Astrocyte (in vitro differentiated cells and primary cell): Measurements from ENCODE around the gene BHLHA15. TPM values are rescaled to one million over a fixed set of nuclear protein-coding genes. Genes with fewer than 3 reads are reported as not detected.
A peak's percentile ranks its signal among the peaks of the same experiment; 100 is the strongest.

Source experiments
- DNase-seq: peaks from one replicate; pipeline ENCODE4 v3.0.0-alpha.2; 2010; ENCODE audit warnings: low read depth
- FAIRE-seq: peaks from 2 replicates; lab custom pipeline; 2011; peaks lifted over from hg19 to GRCh38; lab: Jason Lieb, UNC
- H2AFZ ChIP-seq: 2 replicates; pipeline ENCODE4 v1.6.0; 2012; ENCODE audit warnings: low read depth, low read length, inconsistent platforms
- H3K27ac ChIP-seq: 2 replicates; pipeline ENCODE4 v1.5.1; 2011; ENCODE audit warnings: low read depth, low read length, inconsistent platforms
- H3K27me3 ChIP-seq: 2 replicates; pipeline ENCODE4 v1.6.0; 2011; ENCODE audit warnings: low read length, inconsistent platforms; ENCODE audit not compliant: insufficient read depth
- H3K36me3 ChIP-seq: 2 replicates; pipeline ENCODE4 v1.5.1; 2011; ENCODE audit warnings: low read length, inconsistent platforms; ENCODE audit not compliant: insufficient read depth
- H3K4me1 ChIP-seq: 2 replicates; pipeline ENCODE4 v1.5.1; 2011; ENCODE audit warnings: low read length, inconsistent platforms; ENCODE audit not compliant: insufficient read depth
- H3K4me2 ChIP-seq: 2 replicates; pipeline ENCODE4 v1.6.0; 2012; ENCODE audit warnings: low read length, inconsistent platforms
- H3K4me3 ChIP-seq: 2 replicates; pipeline ENCODE4 v1.5.1; 2011; ENCODE audit warnings: low read depth, mild to moderate bottlenecking, low read length, inconsistent platforms; ENCODE audit not compliant: insufficient read depth
- H3K79me2 ChIP-seq: 2 replicates; pipeline ENCODE4 v1.6.0; 2012; ENCODE audit warnings: mild to moderate bottlenecking, low read length, inconsistent platforms; ENCODE audit not compliant: insufficient read depth
- H3K9ac ChIP-seq: 2 replicates; pipeline ENCODE4 v1.6.0; 2012; ENCODE audit warnings: mild to moderate bottlenecking, low read length, inconsistent platforms
- H3K9me3 ChIP-seq: 2 replicates; pipeline ENCODE4 v1.5.1; 2012; ENCODE audit warnings: low read depth, mild to moderate bottlenecking, low read length, inconsistent platforms; ENCODE audit not compliant: insufficient read depth
- H4K20me1 ChIP-seq: 2 replicates; pipeline ENCODE4 v1.6.0; 2012; ENCODE audit warnings: low read length, inconsistent platforms; ENCODE audit not compliant: insufficient read depth
- H3K27ac Mint-ChIP-seq: one replicate; pipeline ENCODE4 v1.8.0; 2021; ENCODE audit warnings: mild to moderate bottlenecking, mixed read lengths; ENCODE audit not compliant: unreplicated experiment
- H3K27me3 Mint-ChIP-seq: one replicate; pipeline ENCODE4 v1.8.0; 2021; ENCODE audit warnings: low read depth, mixed read lengths; ENCODE audit not compliant: unreplicated experiment
- H3K36me3 Mint-ChIP-seq: one replicate; pipeline ENCODE4 v1.8.0; 2021; ENCODE audit warnings: low read depth, mixed read lengths; ENCODE audit not compliant: unreplicated experiment
- H3K4me1 Mint-ChIP-seq: one replicate; pipeline ENCODE4 v1.8.0; 2021; ENCODE audit warnings: low read depth, mixed read lengths; ENCODE audit not compliant: unreplicated experiment
- H3K4me3 Mint-ChIP-seq: one replicate; pipeline ENCODE4 v1.8.0; 2021; ENCODE audit warnings: mild to moderate bottlenecking, moderate library complexity, mixed read lengths; ENCODE audit not compliant: unreplicated experiment
- H3K9me3 Mint-ChIP-seq: one replicate; pipeline ENCODE4 v1.8.0; 2021; ENCODE audit warnings: mild to moderate bottlenecking, mixed read lengths; ENCODE audit not compliant: unreplicated experiment
- EZH2 ChIP-seq: IDR thresholded peaks from 2 replicates; pipeline ENCODE4 v1.6.1; 2012; ENCODE audit warnings: mild to moderate bottlenecking, low read length, inconsistent platforms; ENCODE audit not compliant: insufficient read depth
- total RNA-seq: library from RNA; stranded (reverse); gene quantifications from 2 replicates; pipeline ENCODE4 v1.2.1, GENCODE V29; 2021
- TF ChIP-seq, protein P1 (sequence below): IDR thresholded peaks from 2 replicates; pipeline ENCODE4 v1.5.1; 2011; ENCODE audit warnings: low read depth, mild to moderate bottlenecking, inconsistent platforms, low read length, moderate library complexity; ENCODE audit not compliant: insufficient read depth

The BHLHA15 gene
- total RNA-seq, 1 donor from 2014 or later: 0.57 TPM

DNA sequence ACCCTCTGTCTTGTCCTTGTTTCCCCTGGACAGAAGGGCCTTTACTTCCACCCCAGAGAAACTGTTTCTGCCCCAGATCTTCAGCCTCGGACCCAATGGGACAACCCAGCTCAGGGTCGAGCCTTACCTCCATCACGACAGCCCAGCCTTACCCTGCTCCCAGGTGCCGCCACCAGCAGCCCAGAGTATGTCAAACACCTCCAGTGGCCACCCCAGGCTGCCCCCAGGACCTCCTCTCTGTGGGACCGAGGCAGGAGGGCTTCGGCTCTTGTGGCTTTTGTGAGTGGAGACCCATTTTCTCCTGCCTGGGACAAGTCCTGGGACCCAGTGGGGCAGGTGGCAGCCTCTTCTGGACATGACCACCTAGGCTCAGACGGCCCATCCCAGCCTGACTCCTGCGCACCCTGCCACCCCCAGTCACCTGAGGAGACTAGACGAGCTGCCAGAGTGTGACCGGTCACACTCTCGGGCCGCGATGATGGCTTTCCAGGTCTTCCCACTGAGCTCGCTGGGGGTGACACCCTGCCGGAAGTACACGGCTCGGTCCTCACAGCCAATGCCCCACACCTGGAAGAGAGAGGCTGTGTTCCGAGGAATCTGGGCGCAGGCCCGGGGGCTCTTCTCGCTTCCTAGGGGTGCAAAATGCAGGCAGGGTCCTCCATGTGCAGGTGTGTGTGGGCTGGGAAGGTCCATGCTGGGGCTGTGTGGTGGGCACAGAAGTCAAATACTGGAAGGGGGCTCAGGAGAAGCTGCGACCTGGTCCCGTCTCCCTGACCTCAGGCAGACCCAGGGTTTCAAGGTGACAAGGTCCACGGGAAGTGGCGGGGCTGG is 25.3 kb downstream of the BHLHA15 start:
- no peak overlapping the region for H3K27ac ChIP-seq
- no peaks in the 10 kb centered on the region for H3K79me2 ChIP-seq
- Mint-ChIP-seq H3K36me3 (peaks cover 29% of the 10 kb centered on the region), H3K9me3 (peaks cover 3% of the 10 kb centered on the region), H3K4me1 (peaks cover 16% of the 10 kb centered on the region), H3K27ac (no peak overlapping the region), H3K4me3 (no peak overlapping the region), H3K27me3 (no peaks in the 10 kb centered on the region)
- no peak overlapping the region for H2AFZ ChIP-seq
- H3K27me3 ChIP-seq: no peaks in the 10 kb centered on the region
- no peaks in the 10 kb centered on the region for H4K20me1 ChIP-seq
- H3K36me3 ChIP-seq: no peaks in the 10 kb centered on the region
- DNase-seq (no peak), FAIRE-seq (no peak)
- TF ChIP-seq EZH2: no peak
- TF ChIP-seq, protein P1, sequence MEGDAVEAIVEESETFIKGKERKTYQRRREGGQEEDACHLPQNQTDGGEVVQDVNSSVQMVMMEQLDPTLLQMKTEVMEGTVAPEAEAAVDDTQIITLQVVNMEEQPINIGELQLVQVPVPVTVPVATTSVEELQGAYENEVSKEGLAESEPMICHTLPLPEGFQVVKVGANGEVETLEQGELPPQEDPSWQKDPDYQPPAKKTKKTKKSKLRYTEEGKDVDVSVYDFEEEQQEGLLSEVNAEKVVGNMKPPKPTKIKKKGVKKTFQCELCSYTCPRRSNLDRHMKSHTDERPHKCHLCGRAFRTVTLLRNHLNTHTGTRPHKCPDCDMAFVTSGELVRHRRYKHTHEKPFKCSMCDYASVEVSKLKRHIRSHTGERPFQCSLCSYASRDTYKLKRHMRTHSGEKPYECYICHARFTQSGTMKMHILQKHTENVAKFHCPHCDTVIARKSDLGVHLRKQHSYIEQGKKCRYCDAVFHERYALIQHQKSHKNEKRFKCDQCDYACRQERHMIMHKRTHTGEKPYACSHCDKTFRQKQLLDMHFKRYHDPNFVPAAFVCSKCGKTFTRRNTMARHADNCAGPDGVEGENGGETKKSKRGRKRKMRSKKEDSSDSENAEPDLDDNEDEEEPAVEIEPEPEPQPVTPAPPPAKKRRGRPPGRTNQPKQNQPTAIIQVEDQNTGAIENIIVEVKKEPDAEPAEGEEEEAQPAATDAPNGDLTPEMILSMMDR: no peak
- H3K4me2 ChIP-seq: no peak overlapping the region
- peaks cover 10% of the 10 kb centered on the region for H3K4me1 ChIP-seq
- H3K4me3 ChIP-seq: no peak overlapping the region
- no peak overlapping the region for H3K9ac ChIP-seq
- H3K9me3 ChIP-seq: no peaks in the 10 kb centered on the region

DNA sequence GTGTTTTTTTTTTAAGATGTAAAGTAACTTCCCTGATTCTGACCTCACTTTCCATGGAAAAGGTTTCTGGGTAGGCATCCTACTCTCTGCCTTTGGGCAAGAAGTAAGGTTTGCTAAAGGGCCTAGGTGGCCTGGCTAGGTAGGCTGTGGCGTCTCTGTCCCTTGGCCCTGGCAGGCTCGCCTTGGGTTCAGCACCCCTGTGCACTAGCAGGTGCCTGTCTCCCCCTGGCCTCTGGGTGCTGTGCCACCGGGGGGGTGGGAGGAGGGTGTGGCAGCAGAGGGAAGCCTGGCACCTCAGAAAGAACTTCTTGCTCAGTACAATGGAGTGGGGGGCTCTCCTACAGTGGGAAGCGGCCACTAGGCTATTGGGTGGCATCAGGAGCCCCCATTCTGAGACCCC is 26.8 kb downstream of the BHLHA15 start:
- Histone ChIP-seq H4K20me1 (no peaks in the 10 kb centered on the region), H3K36me3 (no peaks in the 10 kb centered on the region), H3K27ac (peak overlapping the region; percentile 88), H3K4me3 (no peak overlapping the region), H3K4me1 (peaks cover 10% of the 10 kb centered on the region), H3K79me2 (no peaks in the 10 kb centered on the region), H3K9me3 (no peaks in the 10 kb centered on the region), H3K9ac (peak overlapping the region; percentile 65), H3K4me2 (no peak overlapping the region), H2AFZ (no peak overlapping the region), H3K27me3 (no peaks in the 10 kb centered on the region)
- peaks cover 29% of the 10 kb centered on the region for H3K36me3 Mint-ChIP-seq
- no peak for FAIRE-seq
- no peak overlapping the region for H3K4me3 Mint-ChIP-seq
- peak overlapping the region; percentile 99 for H3K27ac Mint-ChIP-seq
- TF ChIP-seq, protein P1: no peak
- no peak for TF ChIP-seq EZH2
- DNase-seq: no peak
- peaks cover 16% of the 10 kb centered on the region for H3K4me1 Mint-ChIP-seq
- peaks cover 3% of the 10 kb centered on the region for H3K9me3 Mint-ChIP-seq
- H3K27me3 Mint-ChIP-seq: no peaks in the 10 kb centered on the region

DNA sequence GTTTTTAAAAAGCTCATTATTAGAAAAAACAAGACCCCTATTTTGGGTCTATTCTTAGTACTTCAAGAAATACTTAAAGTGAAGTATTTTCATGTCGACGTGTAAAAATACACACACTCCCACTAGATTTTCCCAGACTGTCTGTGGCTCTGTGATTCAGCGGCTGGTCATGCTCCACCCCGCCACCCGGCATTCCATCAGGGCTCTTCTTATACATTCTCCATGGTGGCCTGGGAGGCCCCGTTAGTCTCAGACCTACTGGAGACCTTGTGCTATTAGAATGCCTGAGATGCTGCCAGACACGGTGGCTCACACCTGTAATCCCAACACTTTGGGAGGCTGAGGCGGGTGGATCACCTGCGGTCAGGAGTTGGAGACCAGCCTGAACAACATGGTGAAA is 27.7 kb downstream of the BHLHA15 start:
- Histone ChIP-seq H3K4me1 (peaks cover 10% of the 10 kb centered on the region), H3K9ac (peak overlapping the region; percentile 65), H3K27me3 (no peaks in the 10 kb centered on the region), H3K9me3 (no peaks in the 10 kb centered on the region), H3K79me2 (no peaks in the 10 kb centered on the region), H3K4me3 (no peak overlapping the region), H3K4me2 (peak overlapping the region; percentile 47), H3K36me3 (no peaks in the 10 kb centered on the region), H4K20me1 (no peaks in the 10 kb centered on the region), H2AFZ (no peak overlapping the region), H3K27ac (peak overlapping the region; percentile 88)
- Mint-ChIP-seq H3K9me3 (peaks cover 3% of the 10 kb centered on the region), H3K4me1 (peaks cover 16% of the 10 kb centered on the region), H3K27ac (peak overlapping the region; percentile 99), H3K4me3 (peak overlapping the region; percentile 40), H3K27me3 (no peaks in the 10 kb centered on the region), H3K36me3 (peaks cover 29% of the 10 kb centered on the region)
- DNase-seq: peak; percentile 75
- no peak for FAIRE-seq
- TF ChIP-seq, protein P1: no peak
- no peak for TF ChIP-seq EZH2
